C4-2B (cell line): Measurements from ENCODE around the gene AQP12A.

Source experiments
- ZFX ChIP-seq: fragments of 450-650 bp; IDR thresholded peaks from 2 replicates; pipeline ENCODE4 v1.6.1; 2017
- TF ChIP-seq, protein P1 (sequence below): fragments of 450-650 bp; conservative IDR thresholded peaks from 2 replicates; pipeline ENCODE4 v1.5.1; 2017; ENCODE audit warnings: mild to moderate bottlenecking

DNA sequence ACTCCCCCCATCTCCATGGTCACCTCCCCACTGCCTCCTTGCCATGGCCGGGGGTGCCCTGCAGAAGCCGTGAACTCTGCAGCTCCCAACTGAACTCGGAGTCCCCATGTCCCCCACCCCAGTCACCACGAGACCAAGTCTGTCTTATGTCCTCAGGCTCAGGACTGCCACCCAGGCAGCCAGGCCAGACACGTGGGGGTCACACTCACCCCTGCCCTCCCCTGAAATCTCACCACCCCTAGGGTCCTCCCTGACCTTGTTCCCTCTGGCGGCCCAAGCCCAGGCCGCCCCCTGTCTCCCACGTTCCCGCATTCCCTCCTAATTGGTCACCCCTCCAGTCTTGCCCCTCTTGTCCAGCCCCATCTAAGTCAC lies 11.0 kb downstream of the AQP12A start:
- TF ChIP-seq, protein P1, sequence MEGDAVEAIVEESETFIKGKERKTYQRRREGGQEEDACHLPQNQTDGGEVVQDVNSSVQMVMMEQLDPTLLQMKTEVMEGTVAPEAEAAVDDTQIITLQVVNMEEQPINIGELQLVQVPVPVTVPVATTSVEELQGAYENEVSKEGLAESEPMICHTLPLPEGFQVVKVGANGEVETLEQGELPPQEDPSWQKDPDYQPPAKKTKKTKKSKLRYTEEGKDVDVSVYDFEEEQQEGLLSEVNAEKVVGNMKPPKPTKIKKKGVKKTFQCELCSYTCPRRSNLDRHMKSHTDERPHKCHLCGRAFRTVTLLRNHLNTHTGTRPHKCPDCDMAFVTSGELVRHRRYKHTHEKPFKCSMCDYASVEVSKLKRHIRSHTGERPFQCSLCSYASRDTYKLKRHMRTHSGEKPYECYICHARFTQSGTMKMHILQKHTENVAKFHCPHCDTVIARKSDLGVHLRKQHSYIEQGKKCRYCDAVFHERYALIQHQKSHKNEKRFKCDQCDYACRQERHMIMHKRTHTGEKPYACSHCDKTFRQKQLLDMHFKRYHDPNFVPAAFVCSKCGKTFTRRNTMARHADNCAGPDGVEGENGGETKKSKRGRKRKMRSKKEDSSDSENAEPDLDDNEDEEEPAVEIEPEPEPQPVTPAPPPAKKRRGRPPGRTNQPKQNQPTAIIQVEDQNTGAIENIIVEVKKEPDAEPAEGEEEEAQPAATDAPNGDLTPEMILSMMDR = no peak
- TF ChIP-seq ZFX = no peak
